ENCODE data around the gene ARAP2.

- TF ChIP-seq POLR2A (IDR thresholded peaks at IDR 0.05), result no peak
- TF ChIP-seq CTCF (IDR thresholded peaks at IDR 0.05), result no peak
- TF ChIP-seq POLR2AphosphoS5 (IDR thresholded peaks at IDR 0.05), result no peak
- no peak for TF ChIP-seq EP300 (IDR thresholded peaks at IDR 0.05)
Measured at GRCh38 chr4:36215627-36216026, 28.7 kb downstream of the ARAP2 start.

Measured in gastroesophageal sphincter (tissue), 3 donors.